HEK293 (cell line): ENCODE results near the gene BTN2A1.

Experiments
- CTCF ChIA-PET: fragments of 350-600 bp; formaldehyde crosslinking; extraction: SDS; loops from one replicate; lab custom pipeline; 2021; ENCODE audit warnings: antibody characterized with exemption; lab: Yijun Ruan, JAX
- POLR2A ChIA-PET: fragments of 300-600 bp; formaldehyde crosslinking; extraction: SDS; loops from one replicate; lab custom pipeline; 2020; ENCODE audit warnings: antibody characterized with exemption, inconsistent platforms; lab: Yijun Ruan, JAX
- H3K27ac ChIP-seq: fragments of 200-500 bp; sonication (Bioruptor generic); 2 replicates; pipeline ENCODE4 v1.5.1; 2014; ENCODE audit warnings: low read depth, low read length, control low read depth, inconsistent platforms; ENCODE audit errors: extremely low read depth
- H3K36me3 ChIP-seq, 2 experiments: fragments of 200-500 bp in 1 of 2; sonication (Bioruptor generic) in 1 of 2; 1 replicate in 1 of 2; 2 replicates in 1 of 2; pipeline ENCODE4 v1.5.1; 2014 to 2017; ENCODE audit warnings: inconsistent platforms in 2 of 2, low read length in 2 of 2; ENCODE audit not compliant: control insufficient read depth in 2 of 2, insufficient read depth in 1 of 2
- H3K4me1 ChIP-seq: fragments of 200-500 bp; sonication (Bioruptor generic); 2 replicates; pipeline ENCODE4 v1.5.1; 2014; ENCODE audit warnings: mild to moderate bottlenecking, low read length, inconsistent platforms; ENCODE audit not compliant: control insufficient read depth, insufficient read depth
- H3K4me3 ChIP-seq: 2 replicates; pipeline ENCODE4 v1.5.1; 2011; ENCODE audit warnings: low read depth, mild to moderate bottlenecking, control low read depth, low read length, moderate library complexity
- H3K9me3 ChIP-seq: fragments of 200-500 bp; sonication (Bioruptor generic); 2 replicates; pipeline ENCODE4 v1.5.1; 2014; ENCODE audit warnings: low read depth, low read length, inconsistent platforms; ENCODE audit not compliant: control insufficient read depth, insufficient read depth
- BCL11B ChIP-seq: fragments of 450-650 bp; formaldehyde crosslinking; IDR thresholded peaks from 2 replicates; pipeline ENCODE4 v1.5.1; 2016; ENCODE audit warnings: low read depth, missing biosample characterization, missing genetic modification characterization
- EGR2 ChIP-seq: fragments of 450-650 bp; formaldehyde crosslinking; IDR thresholded peaks from 2 replicates; pipeline ENCODE4 v1.5.1; 2016; ENCODE audit warnings: low read depth, missing biosample characterization, missing genetic modification characterization
- FEZF1 ChIP-seq: fragments of 450-650 bp; formaldehyde crosslinking; IDR thresholded peaks from 2 replicates; pipeline ENCODE4 v1.5.1; 2016; ENCODE audit warnings: missing biosample characterization, missing genetic modification characterization
- KLF1 ChIP-seq: fragments of 450-650 bp; formaldehyde crosslinking; IDR thresholded peaks from 2 replicates; pipeline ENCODE4 v1.5.1; 2016; ENCODE audit warnings: missing biosample characterization, missing genetic modification characterization
- KLF8 ChIP-seq: fragments of 450-650 bp; formaldehyde crosslinking; IDR thresholded peaks from 2 replicates; pipeline ENCODE4 v1.5.1; 2016; ENCODE audit warnings: missing biosample characterization, missing genetic modification characterization
- OVOL3 ChIP-seq: fragments of 450-650 bp; formaldehyde crosslinking; IDR thresholded peaks from 2 replicates; pipeline ENCODE4 v1.5.1; 2016; ENCODE audit warnings: missing biosample characterization, missing genetic modification characterization
- PRDM1 ChIP-seq: fragments of 450-650 bp; formaldehyde crosslinking; IDR thresholded peaks from 2 replicates; pipeline ENCODE4; 2016; ENCODE audit warnings: missing biosample characterization, missing genetic modification characterization
- RBAK ChIP-seq: fragments of 450-650 bp; formaldehyde crosslinking; IDR thresholded peaks from 2 replicates; pipeline ENCODE4 v1.5.1; 2016; ENCODE audit warnings: missing biosample characterization, missing genetic modification characterization
- SP7 ChIP-seq: fragments of 450-650 bp; formaldehyde crosslinking; IDR thresholded peaks from 2 replicates; pipeline ENCODE4 v1.5.1; 2016; ENCODE audit warnings: missing biosample characterization, missing genetic modification characterization
- WT1 ChIP-seq: fragments of 450-650 bp; formaldehyde crosslinking; IDR thresholded peaks from 2 replicates; pipeline ENCODE4 v1.5.1; 2016; ENCODE audit warnings: missing biosample characterization, missing genetic modification characterization
- ZBTB17 ChIP-seq: fragments of 450-650 bp; formaldehyde crosslinking; IDR thresholded peaks from 2 replicates; pipeline ENCODE4 v1.5.1; 2016; ENCODE audit warnings: missing biosample characterization, missing genetic modification characterization
- ZNF146 ChIP-seq: fragments of 450-650 bp; formaldehyde crosslinking; IDR thresholded peaks from 2 replicates; pipeline ENCODE4 v1.5.1; 2016; ENCODE audit warnings: missing biosample characterization, missing genetic modification characterization
- ZNF2 ChIP-seq: fragments of 450-650 bp; formaldehyde crosslinking; IDR thresholded peaks from 2 replicates; pipeline ENCODE4 v1.5.1; 2016; ENCODE audit warnings: missing biosample characterization, missing genetic modification characterization
- ZNF23 ChIP-seq: fragments of 450-650 bp; formaldehyde crosslinking; IDR thresholded peaks from 2 replicates; pipeline ENCODE4 v1.5.1; 2016; ENCODE audit warnings: missing biosample characterization, missing genetic modification characterization, borderline replicate concordance
- ZNF274 ChIP-seq, 2 experiments: fragments of 200-500 bp in 1 of 2; fragments of 450-650 bp in 1 of 2; sonication (Bioruptor generic) in 1 of 2; formaldehyde crosslinking in 1 of 2; IDR thresholded peaks; 2 replicates each; pipeline versions ENCODE4 v1.5.1 to v1.6.1; 2014 to 2016; ENCODE audit warnings: borderline replicate concordance in 1 of 2, inconsistent platforms in 1 of 2, low read length in 1 of 2, missing biosample characterization in 1 of 2, missing genetic modification characterization in 1 of 2
- ZNF335 ChIP-seq: fragments of 450-650 bp; formaldehyde crosslinking; conservative IDR thresholded peaks from 2 replicates; pipeline ENCODE4 v1.5.1; 2016; ENCODE audit warnings: missing biosample characterization, missing genetic modification characterization
- ZNF416 ChIP-seq: fragments of 450-650 bp; formaldehyde crosslinking; IDR thresholded peaks from 2 replicates; pipeline ENCODE4 v1.5.1; 2016; ENCODE audit warnings: missing biosample characterization, missing genetic modification characterization
- ZNF510 ChIP-seq: fragments of 450-650 bp; formaldehyde crosslinking; IDR thresholded peaks from 2 replicates; pipeline ENCODE4 v1.5.1; 2018; ENCODE audit warnings: mild to moderate bottlenecking, missing genetic modification characterization, missing biosample characterization; ENCODE audit not compliant: insufficient replicate concordance
- ZNF558 ChIP-seq: fragments of 450-650 bp; formaldehyde crosslinking; IDR thresholded peaks from 2 replicates; pipeline ENCODE4 v1.5.1; 2016; ENCODE audit warnings: missing biosample characterization, missing genetic modification characterization
- ZNF701 ChIP-seq: fragments of 450-650 bp; formaldehyde crosslinking; IDR thresholded peaks from 2 replicates; pipeline ENCODE4 v1.5.1; 2016; ENCODE audit warnings: missing biosample characterization, missing genetic modification characterization
- ZNF776 ChIP-seq: fragments of 450-650 bp; formaldehyde crosslinking; IDR thresholded peaks from 2 replicates; pipeline ENCODE4 v1.5.0; 2017; ENCODE audit warnings: missing biosample characterization, missing genetic modification characterization, borderline replicate concordance
- TF ChIP-seq, protein P1 (sequence below): IDR thresholded peaks from 2 replicates; pipeline ENCODE4 v1.6.1; 2011; ENCODE audit warnings: mild to moderate bottlenecking, low read depth, low read length, borderline replicate concordance
- TF ChIP-seq, protein P2 (sequence below): fragments of 450-650 bp; formaldehyde crosslinking; IDR thresholded peaks from 2 replicates; pipeline ENCODE4 v1.5.1; 2016; ENCODE audit warnings: missing biosample characterization, missing genetic modification characterization
- TF ChIP-seq, protein P3 (sequence below): fragments of 450-650 bp; formaldehyde crosslinking; IDR thresholded peaks from 2 replicates; pipeline ENCODE4 v1.5.1; 2017; ENCODE audit warnings: missing biosample characterization, mild to moderate bottlenecking, missing genetic modification characterization, moderate library complexity
- TF ChIP-seq, protein P4 (sequence below): fragments of 450-650 bp; formaldehyde crosslinking; IDR thresholded peaks from 2 replicates; pipeline ENCODE4 v1.5.1; 2017; ENCODE audit warnings: missing biosample characterization, missing genetic modification characterization

The BTN2A1 gene

DNA sequence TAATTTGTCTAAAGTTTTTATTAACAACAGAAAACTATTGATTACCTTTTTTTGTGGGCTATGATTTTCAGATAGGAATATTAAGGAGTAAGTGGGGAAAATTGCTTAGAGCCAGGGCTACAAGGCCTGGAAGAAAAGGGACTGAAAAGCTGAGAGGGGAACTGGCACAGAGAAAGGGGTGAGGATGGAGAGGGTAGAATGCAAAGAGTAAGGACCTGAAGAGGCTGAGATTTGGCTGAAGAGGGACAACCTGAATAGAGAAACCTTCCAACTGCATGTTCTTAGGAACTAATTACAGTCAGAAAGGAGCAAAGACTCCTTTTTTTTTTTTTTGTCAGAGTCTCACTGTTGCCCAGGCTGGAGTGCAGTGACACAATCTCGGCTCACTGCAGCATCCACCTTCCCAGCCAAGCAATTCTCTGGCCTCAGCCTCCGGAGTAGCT lies 16.7 kb downstream of the BTN2A1 start (continued):
- no peak for TF ChIP-seq ZNF776 (tag by site-specific recombination)
- no peak; the same call in 1 of the 2 replicates for TF ChIP-seq FEZF1 (tag by site-specific recombination)
- TF ChIP-seq KLF1: no peak
- TF ChIP-seq ZNF335 (tag by site-specific recombination): peak; percentile 76
- TF ChIP-seq, protein P1, sequence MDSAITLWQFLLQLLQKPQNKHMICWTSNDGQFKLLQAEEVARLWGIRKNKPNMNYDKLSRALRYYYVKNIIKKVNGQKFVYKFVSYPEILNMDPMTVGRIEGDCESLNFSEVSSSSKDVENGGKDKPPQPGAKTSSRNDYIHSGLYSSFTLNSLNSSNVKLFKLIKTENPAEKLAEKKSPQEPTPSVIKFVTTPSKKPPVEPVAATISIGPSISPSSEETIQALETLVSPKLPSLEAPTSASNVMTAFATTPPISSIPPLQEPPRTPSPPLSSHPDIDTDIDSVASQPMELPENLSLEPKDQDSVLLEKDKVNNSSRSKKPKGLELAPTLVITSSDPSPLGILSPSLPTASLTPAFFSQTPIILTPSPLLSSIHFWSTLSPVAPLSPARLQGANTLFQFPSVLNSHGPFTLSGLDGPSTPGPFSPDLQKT: no peak
- TF ChIP-seq EGR2 (tag by site-specific recombination): no peak
- TF ChIP-seq BCL11B (tag by site-specific recombination): no peak
- TF ChIP-seq ZNF2 (tag by site-specific recombination): 0 out of 2 replicates have a peak, but pooled peaks have one; percentile 7
- TF ChIP-seq, protein P2, sequence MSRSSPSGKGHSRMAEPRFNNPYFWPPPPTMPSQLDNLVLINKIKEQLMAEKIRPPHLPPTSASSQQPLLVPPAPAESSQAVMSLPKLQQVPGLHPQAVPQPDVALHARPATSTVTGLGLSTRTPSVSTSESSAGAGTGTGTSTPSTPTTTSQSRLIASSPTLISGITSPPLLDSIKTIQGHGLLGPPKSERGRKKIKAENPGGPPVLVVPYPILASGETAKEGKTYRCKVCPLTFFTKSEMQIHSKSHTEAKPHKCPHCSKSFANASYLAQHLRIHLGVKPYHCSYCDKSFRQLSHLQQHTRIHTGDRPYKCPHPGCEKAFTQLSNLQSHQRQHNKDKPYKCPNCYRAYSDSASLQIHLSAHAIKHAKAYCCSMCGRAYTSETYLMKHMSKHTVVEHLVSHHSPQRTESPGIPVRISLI: 0 out of 2 replicates have a peak, but pooled peaks have one; percentile 41
- no peak for TF ChIP-seq OVOL3 (tag by site-specific recombination)
- peak; percentile 57; the same call in 1 of the 2 replicates for TF ChIP-seq PRDM1
- peak; percentile 54 for TF ChIP-seq ZBTB17 (tag by site-specific recombination)
- no peak for TF ChIP-seq RBAK (tag by site-specific recombination)

DNA sequence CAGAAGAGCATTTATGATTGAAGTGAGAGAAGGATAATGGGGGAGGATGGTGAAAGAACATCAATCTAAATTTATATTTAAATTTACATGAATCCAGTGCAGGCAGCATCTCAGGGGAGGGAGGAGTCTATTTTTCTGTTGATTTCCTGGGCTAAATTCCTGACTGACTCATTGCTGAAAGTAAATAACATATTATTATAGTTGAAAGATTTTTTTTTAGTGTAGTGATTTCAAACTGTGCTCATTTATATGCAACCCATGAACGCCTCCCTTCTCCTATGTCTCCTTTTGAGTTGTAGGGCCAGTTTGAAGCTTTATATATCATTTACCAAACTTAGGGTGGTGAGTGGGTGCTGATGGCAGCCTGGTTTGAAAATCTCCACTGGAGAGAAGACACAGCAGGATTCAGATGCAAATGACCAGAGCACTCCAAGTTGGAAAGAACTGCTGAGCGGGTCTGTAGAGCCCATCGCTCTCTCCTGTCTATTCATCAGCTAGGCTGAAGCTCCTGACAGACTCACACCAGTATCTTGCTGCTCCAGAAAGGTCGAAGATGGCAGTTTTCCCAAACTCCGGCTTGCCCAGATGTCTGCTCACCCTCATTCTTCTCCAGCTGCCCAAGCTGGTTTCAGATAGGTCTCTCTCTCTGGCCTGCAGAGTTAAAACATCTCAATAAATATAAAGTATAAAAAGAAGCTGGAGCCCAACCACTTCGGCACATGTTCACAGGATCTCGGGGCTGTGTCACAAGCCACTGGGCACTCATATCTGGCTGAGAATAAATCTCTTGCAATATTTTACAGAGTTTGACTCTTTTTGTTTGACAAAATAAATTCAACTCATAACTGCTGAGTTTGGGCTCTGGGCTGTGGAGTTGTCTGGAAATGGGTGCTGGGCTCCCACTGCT lies 18.3 kb downstream of the BTN2A1 start:
- H3K9me3 ChIP-seq: no peaks in the 10 kb centered on the region
- ChIA-PET CTCF (interaction anchor here (0.5 kb wide), 1 partner anchor 134 kb away, joined by 3 read pairs; no protein-coding TSS in a partner anchor), POLR2A (no interaction called here)
- H3K27ac ChIP-seq: no peak overlapping the region
- no peak overlapping the region for H3K4me3 ChIP-seq
- H3K4me1 ChIP-seq: peaks cover 8% of the 10 kb centered on the region
- no peaks in the 10 kb centered on the region for H3K36me3 ChIP-seq
- no peak for TF ChIP-seq ZNF23
- 0 out of 2 replicates have a peak, but pooled peaks have one; percentile 13 for TF ChIP-seq WT1 (tag by site-specific recombination)
- TF ChIP-seq ZNF701 (tag by site-specific recombination): no peak
- TF ChIP-seq, protein P3, sequence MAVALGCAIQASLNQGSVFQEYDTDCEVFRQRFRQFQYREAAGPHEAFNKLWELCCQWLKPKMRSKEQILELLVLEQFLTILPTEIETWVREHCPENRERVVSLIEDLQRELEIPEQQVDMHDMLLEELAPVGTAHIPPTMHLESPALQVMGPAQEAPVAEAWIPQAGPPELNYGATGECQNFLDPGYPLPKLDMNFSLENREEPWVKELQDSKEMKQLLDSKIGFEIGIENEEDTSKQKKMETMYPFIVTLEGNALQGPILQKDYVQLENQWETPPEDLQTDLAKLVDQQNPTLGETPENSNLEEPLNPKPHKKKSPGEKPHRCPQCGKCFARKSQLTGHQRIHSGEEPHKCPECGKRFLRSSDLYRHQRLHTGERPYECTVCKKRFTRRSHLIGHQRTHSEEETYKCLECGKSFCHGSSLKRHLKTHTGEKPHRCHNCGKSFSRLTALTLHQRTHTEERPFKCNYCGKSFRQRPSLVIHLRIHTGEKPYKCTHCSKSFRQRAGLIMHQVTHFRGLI (tag by site-specific recombination): peak; percentile 77; the same call in 1 of the 2 replicates
- TF ChIP-seq ZNF146 (tag by site-specific recombination): no peak
- TF ChIP-seq ZNF416 (tag by site-specific recombination): no peak
- no peak for TF ChIP-seq ZNF558 (tag by site-specific recombination)
- TF ChIP-seq ZNF274 (IDR thresholded peaks at IDR 0.05; ENCODE audit: low read length): no peak
- no peak for TF ChIP-seq ZNF274 (tag by site-specific recombination; IDR thresholded peaks at IDR 0.05; ENCODE audit: borderline replicate concordance)
- TF ChIP-seq KLF8 (tag by site-specific recombination): no peak
- no peak for TF ChIP-seq ZNF335 (tag by site-specific recombination)
- TF ChIP-seq SP7 (tag by site-specific recombination): peak; percentile 81
- TF ChIP-seq, protein P4, sequence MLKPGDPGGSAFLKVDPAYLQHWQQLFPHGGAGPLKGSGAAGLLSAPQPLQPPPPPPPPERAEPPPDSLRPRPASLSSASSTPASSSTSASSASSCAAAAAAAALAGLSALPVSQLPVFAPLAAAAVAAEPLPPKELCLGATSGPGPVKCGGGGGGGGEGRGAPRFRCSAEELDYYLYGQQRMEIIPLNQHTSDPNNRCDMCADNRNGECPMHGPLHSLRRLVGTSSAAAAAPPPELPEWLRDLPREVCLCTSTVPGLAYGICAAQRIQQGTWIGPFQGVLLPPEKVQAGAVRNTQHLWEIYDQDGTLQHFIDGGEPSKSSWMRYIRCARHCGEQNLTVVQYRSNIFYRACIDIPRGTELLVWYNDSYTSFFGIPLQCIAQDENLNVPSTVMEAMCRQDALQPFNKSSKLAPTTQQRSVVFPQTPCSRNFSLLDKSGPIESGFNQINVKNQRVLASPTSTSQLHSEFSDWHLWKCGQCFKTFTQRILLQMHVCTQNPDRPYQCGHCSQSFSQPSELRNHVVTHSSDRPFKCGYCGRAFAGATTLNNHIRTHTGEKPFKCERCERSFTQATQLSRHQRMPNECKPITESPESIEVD (tag by site-specific recombination): peak; percentile 34; the same call in 1 of the 2 replicates
- TF ChIP-seq ZNF510 (tag by site-specific recombination): no peak
- TF ChIP-seq, all 188 proteins: peak for 4
